ENCODE results near the gene FAP. TPM values are rescaled to one million over a fixed set of nuclear protein-coding genes. Genes with fewer than 3 reads are reported as not detected.

FAP gene
- total RNA-seq, 1 donor from 2014 or later: not detected

- ATAC-seq (ENCODE audit: low read depth): no peak
- Mint-ChIP-seq H3K27me3 (peaks cover 16% of the 10 kb centered on the region), H3K4me3 (no peak overlapping the region), H3K27ac (no peak overlapping the region), H3K36me3 (ENCODE audit: low read depth) (no peaks in the 10 kb centered on the region), H3K9me3 (no peaks in the 10 kb centered on the region), H3K4me1 (no peaks in the 10 kb centered on the region)
- intact Hi-C loops (cut with micrococcal nuclease): no loop called here
- CTCF ChIA-PET: no interaction called here
- TF ChIP-seq, protein P1, sequence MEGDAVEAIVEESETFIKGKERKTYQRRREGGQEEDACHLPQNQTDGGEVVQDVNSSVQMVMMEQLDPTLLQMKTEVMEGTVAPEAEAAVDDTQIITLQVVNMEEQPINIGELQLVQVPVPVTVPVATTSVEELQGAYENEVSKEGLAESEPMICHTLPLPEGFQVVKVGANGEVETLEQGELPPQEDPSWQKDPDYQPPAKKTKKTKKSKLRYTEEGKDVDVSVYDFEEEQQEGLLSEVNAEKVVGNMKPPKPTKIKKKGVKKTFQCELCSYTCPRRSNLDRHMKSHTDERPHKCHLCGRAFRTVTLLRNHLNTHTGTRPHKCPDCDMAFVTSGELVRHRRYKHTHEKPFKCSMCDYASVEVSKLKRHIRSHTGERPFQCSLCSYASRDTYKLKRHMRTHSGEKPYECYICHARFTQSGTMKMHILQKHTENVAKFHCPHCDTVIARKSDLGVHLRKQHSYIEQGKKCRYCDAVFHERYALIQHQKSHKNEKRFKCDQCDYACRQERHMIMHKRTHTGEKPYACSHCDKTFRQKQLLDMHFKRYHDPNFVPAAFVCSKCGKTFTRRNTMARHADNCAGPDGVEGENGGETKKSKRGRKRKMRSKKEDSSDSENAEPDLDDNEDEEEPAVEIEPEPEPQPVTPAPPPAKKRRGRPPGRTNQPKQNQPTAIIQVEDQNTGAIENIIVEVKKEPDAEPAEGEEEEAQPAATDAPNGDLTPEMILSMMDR (IDR thresholded peaks at IDR 0.05): no peak
- POLR2A ChIA-PET: no interaction called here
- DNase-seq: no peak
These were observed 1.3 kb upstream of the FAP start for GRCh38 chr2:162244541-162245031.

GRCh38 chr2:162243715-162244114, 470 bp upstream of the FAP start:
- Mint-ChIP-seq H3K27me3 (peaks cover 18% of the 10 kb centered on the region), H3K36me3 (ENCODE audit: low read depth) (no peaks in the 10 kb centered on the region), H3K4me1 (no peaks in the 10 kb centered on the region), H3K27ac (no peak overlapping the region), H3K9me3 (no peaks in the 10 kb centered on the region), H3K4me3 (no peak overlapping the region)
- TF ChIP-seq, protein P1 (IDR thresholded peaks at IDR 0.05): no peak
- DNase-seq: no peak
- intact Hi-C loops (cut with micrococcal nuclease): no loop called here
- ChIA-PET POLR2A (no interaction called here), CTCF (no interaction called here)
- ATAC-seq (ENCODE audit: low read depth): no peak

- ATAC-seq (ENCODE audit: low read depth): no peak
- POLR2A ChIA-PET: no interaction called here
- no peak for DNase-seq
- Mint-ChIP-seq H3K27ac (no peak overlapping the region), H3K36me3 (ENCODE audit: low read depth) (no peaks in the 10 kb centered on the region), H3K4me3 (no peak overlapping the region), H3K27me3 (peaks cover 17% of the 10 kb centered on the region), H3K9me3 (no peaks in the 10 kb centered on the region), H3K4me1 (no peaks in the 10 kb centered on the region)
- CTCF ChIA-PET: interaction anchor here (0.9 to 1.1 kb wide), 2 partner anchors 21 to 55 kb away, joined by 3 to 4 read pairs; no protein-coding TSS in a partner anchor
- TF ChIP-seq, protein P1 (IDR thresholded peaks at IDR 0.05): no peak
- intact Hi-C loops (cut with micrococcal nuclease): no loop called here
These were observed 512 bp downstream of the FAP start for GRCh38 chr2:162242586-162243280.

- CTCF ChIA-PET: interaction anchor here (0.9 kb wide), 1 partner anchor 56 kb away, joined by 4 read pairs; no protein-coding TSS in a partner anchor
- DNase-seq (no peak), ATAC-seq (ENCODE audit: low read depth) (no peak)
- no peaks in the 10 kb centered on the region for H3K4me1 Mint-ChIP-seq
- H3K9me3 Mint-ChIP-seq: no peaks in the 10 kb centered on the region
- no peak overlapping the region for H3K27ac Mint-ChIP-seq
- TF ChIP-seq, protein P1 (IDR thresholded peaks at IDR 0.05): no peak
- POLR2A ChIA-PET: no interaction called here
- H3K4me3 Mint-ChIP-seq: no peak overlapping the region
- no peaks in the 10 kb centered on the region for H3K36me3 Mint-ChIP-seq (ENCODE audit: low read depth)
- peaks cover 14% of the 10 kb centered on the region for H3K27me3 Mint-ChIP-seq
- intact Hi-C loops (cut with micrococcal nuclease): no loop called here
These were observed 1.7 kb downstream of the FAP start for GRCh38 chr2:162241571-162241970.

DNA sequence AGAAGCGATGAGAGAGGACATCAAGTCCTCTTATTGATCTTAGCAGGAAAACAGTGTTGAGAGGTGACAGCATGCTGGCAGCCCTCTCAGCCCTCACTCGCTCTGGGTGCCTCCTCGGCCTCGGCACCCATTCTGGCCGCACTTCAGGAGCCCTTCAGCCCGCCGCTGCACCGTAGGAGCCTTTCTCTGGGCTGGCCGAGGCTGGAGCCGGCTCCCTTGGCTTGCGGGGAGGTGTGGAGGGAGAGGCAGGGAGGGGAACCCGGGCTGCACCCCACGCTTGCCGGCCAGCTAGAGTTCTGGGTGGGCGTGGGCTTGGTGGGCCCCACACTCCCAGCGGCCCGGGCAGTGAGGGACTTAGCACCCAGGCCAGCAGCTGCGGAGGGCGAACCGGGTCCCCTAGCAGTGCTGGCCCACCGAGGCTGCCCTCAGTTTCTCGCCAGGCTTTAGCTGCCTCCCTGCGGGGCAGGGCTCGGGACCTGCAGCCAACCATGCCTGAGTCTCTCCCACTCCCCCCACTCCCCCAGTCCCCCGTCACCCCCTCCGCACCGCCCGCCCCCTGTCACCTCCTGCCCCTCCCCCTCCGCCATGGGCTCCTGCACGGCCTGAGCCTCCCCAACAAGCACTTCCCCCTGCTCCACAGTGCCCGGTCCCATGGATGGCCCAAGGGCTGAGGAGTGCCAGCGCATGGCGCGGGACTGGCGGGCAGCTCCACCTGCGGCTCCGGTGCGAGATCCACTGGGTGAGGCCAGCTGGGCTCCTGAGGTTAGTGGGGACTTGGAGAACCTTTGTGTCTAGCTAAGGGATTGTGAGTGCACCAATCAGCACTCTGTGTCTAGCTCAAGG, 8.4 kb downstream of the FAP start:
- TF ChIP-seq, protein P1 (IDR thresholded peaks at IDR 0.05): no peak
- no peaks in the 10 kb centered on the region for H3K4me1 Mint-ChIP-seq
- POLR2A ChIA-PET: no interaction called here
- DNase-seq (no peak), ATAC-seq (ENCODE audit: low read depth) (no peak)
- no peaks in the 10 kb centered on the region for H3K9me3 Mint-ChIP-seq
- CTCF ChIA-PET: interaction anchor here (0.9 kb wide), 1 partner anchor 14 kb away, joined by 3 read pairs; no protein-coding TSS in a partner anchor
- intact Hi-C loops (cut with micrococcal nuclease): no loop called here
- no peaks in the 10 kb centered on the region for H3K36me3 Mint-ChIP-seq (ENCODE audit: low read depth)
- H3K27me3 Mint-ChIP-seq: peaks cover 7% of the 10 kb centered on the region
- H3K27ac Mint-ChIP-seq: no peak overlapping the region
- no peak overlapping the region for H3K4me3 Mint-ChIP-seq

All from activated B cell treated with CpG ODN at 0.5 μM for 24 hours (primary cell).